Astrocyte (in vitro differentiated cells and primary cell): ENCODE measurements around the gene TTLL9. TPM values are rescaled to one million over a fixed set of nuclear protein-coding genes. Genes with fewer than 3 reads are reported as not detected.

Experiments
- DNase-seq: peaks from one replicate; pipeline ENCODE4 v3.0.0-alpha.2; 2010; ENCODE audit warnings: low read depth
- FAIRE-seq: peaks from 2 replicates; lab custom pipeline; 2011; peaks lifted over from hg19 to GRCh38; lab: Jason Lieb, UNC
- H2AFZ ChIP-seq: 2 replicates; pipeline ENCODE4 v1.6.0; 2012; ENCODE audit warnings: low read depth, low read length, inconsistent platforms
- H3K27ac ChIP-seq: 2 replicates; pipeline ENCODE4 v1.5.1; 2011; ENCODE audit warnings: low read depth, low read length, inconsistent platforms
- H3K27me3 ChIP-seq: 2 replicates; pipeline ENCODE4 v1.6.0; 2011; ENCODE audit warnings: low read length, inconsistent platforms; ENCODE audit not compliant: insufficient read depth
- H3K36me3 ChIP-seq: 2 replicates; pipeline ENCODE4 v1.5.1; 2011; ENCODE audit warnings: low read length, inconsistent platforms; ENCODE audit not compliant: insufficient read depth
- H3K4me1 ChIP-seq: 2 replicates; pipeline ENCODE4 v1.5.1; 2011; ENCODE audit warnings: low read length, inconsistent platforms; ENCODE audit not compliant: insufficient read depth
- H3K4me2 ChIP-seq: 2 replicates; pipeline ENCODE4 v1.6.0; 2012; ENCODE audit warnings: low read length, inconsistent platforms
- H3K4me3 ChIP-seq: 2 replicates; pipeline ENCODE4 v1.5.1; 2011; ENCODE audit warnings: low read depth, mild to moderate bottlenecking, low read length, inconsistent platforms; ENCODE audit not compliant: insufficient read depth
- H3K79me2 ChIP-seq: 2 replicates; pipeline ENCODE4 v1.6.0; 2012; ENCODE audit warnings: mild to moderate bottlenecking, low read length, inconsistent platforms; ENCODE audit not compliant: insufficient read depth
- H3K9ac ChIP-seq: 2 replicates; pipeline ENCODE4 v1.6.0; 2012; ENCODE audit warnings: mild to moderate bottlenecking, low read length, inconsistent platforms
- H3K9me3 ChIP-seq: 2 replicates; pipeline ENCODE4 v1.5.1; 2012; ENCODE audit warnings: low read depth, mild to moderate bottlenecking, low read length, inconsistent platforms; ENCODE audit not compliant: insufficient read depth
- H4K20me1 ChIP-seq: 2 replicates; pipeline ENCODE4 v1.6.0; 2012; ENCODE audit warnings: low read length, inconsistent platforms; ENCODE audit not compliant: insufficient read depth
- H3K27ac Mint-ChIP-seq: one replicate; pipeline ENCODE4 v1.8.0; 2021; ENCODE audit warnings: mild to moderate bottlenecking, mixed read lengths; ENCODE audit not compliant: unreplicated experiment
- H3K27me3 Mint-ChIP-seq: one replicate; pipeline ENCODE4 v1.8.0; 2021; ENCODE audit warnings: low read depth, mixed read lengths; ENCODE audit not compliant: unreplicated experiment
- H3K36me3 Mint-ChIP-seq: one replicate; pipeline ENCODE4 v1.8.0; 2021; ENCODE audit warnings: low read depth, mixed read lengths; ENCODE audit not compliant: unreplicated experiment
- H3K4me1 Mint-ChIP-seq: one replicate; pipeline ENCODE4 v1.8.0; 2021; ENCODE audit warnings: low read depth, mixed read lengths; ENCODE audit not compliant: unreplicated experiment
- H3K4me3 Mint-ChIP-seq: one replicate; pipeline ENCODE4 v1.8.0; 2021; ENCODE audit warnings: mild to moderate bottlenecking, moderate library complexity, mixed read lengths; ENCODE audit not compliant: unreplicated experiment
- H3K9me3 Mint-ChIP-seq: one replicate; pipeline ENCODE4 v1.8.0; 2021; ENCODE audit warnings: mild to moderate bottlenecking, mixed read lengths; ENCODE audit not compliant: unreplicated experiment
- CTCF ChIP-seq: IDR thresholded peaks from 2 replicates; pipeline ENCODE4 v1.5.1; 2011; ENCODE audit warnings: low read depth, mild to moderate bottlenecking, inconsistent platforms, low read length, moderate library complexity; ENCODE audit not compliant: insufficient read depth
- EZH2 ChIP-seq: IDR thresholded peaks from 2 replicates; pipeline ENCODE4 v1.6.1; 2012; ENCODE audit warnings: mild to moderate bottlenecking, low read length, inconsistent platforms; ENCODE audit not compliant: insufficient read depth
- total RNA-seq: library from RNA; stranded (reverse); gene quantifications from 2 replicates; pipeline ENCODE4 v1.2.1, GENCODE V29; 2021

TTLL9 gene
- total RNA-seq, 1 donor from 2014 or later = 0.41 TPM

- Histone ChIP-seq H3K4me2 (no peak overlapping the region), H2AFZ (no peak overlapping the region), H3K4me1 (peaks cover 11% of the 10 kb centered on the region), H3K4me3 (no peak overlapping the region), H3K27ac (no peak overlapping the region), H3K79me2 (peaks cover 28% of the 10 kb centered on the region), H4K20me1 (peaks cover 21% of the 10 kb centered on the region), H3K36me3 (peaks cover under 1% of the 10 kb centered on the region), H3K27me3 (peaks cover 15% of the 10 kb centered on the region), H3K9me3 (no peaks in the 10 kb centered on the region), H3K9ac (no peak overlapping the region)
- DNase-seq = no peak
- TF ChIP-seq CTCF = no peak
- no peak for TF ChIP-seq EZH2
- Mint-ChIP-seq H3K36me3 (peaks cover 3% of the 10 kb centered on the region), H3K27me3 (peaks cover 26% of the 10 kb centered on the region), H3K9me3 (no peaks in the 10 kb centered on the region), H3K4me3 (no peak overlapping the region), H3K27ac (no peak overlapping the region), H3K4me1 (peaks cover 6% of the 10 kb centered on the region)
- FAIRE-seq = no peak
Observed at GRCh38 chr20:31953556-31954148, 83.2 kb downstream of the TTLL9 start.

- Histone ChIP-seq H3K9ac (no peak overlapping the region), H3K36me3 (no peaks in the 10 kb centered on the region), H3K27me3 (peaks cover 17% of the 10 kb centered on the region), H4K20me1 (peaks cover 19% of the 10 kb centered on the region), H2AFZ (no peak overlapping the region), H3K79me2 (peaks cover 23% of the 10 kb centered on the region), H3K4me1 (peaks cover 11% of the 10 kb centered on the region), H3K9me3 (no peaks in the 10 kb centered on the region), H3K4me3 (no peak overlapping the region), H3K4me2 (no peak overlapping the region), H3K27ac (no peak overlapping the region)
- Mint-ChIP-seq H3K9me3 (no peaks in the 10 kb centered on the region), H3K27ac (peak overlapping the region; percentile 1), H3K36me3 (peaks cover 2% of the 10 kb centered on the region), H3K4me1 (peaks cover 6% of the 10 kb centered on the region), H3K27me3 (peaks cover 31% of the 10 kb centered on the region), H3K4me3 (no peak overlapping the region)
- FAIRE-seq = no peak
- no peak for TF ChIP-seq CTCF
- no peak for TF ChIP-seq EZH2
- no peak for DNase-seq
Observed at GRCh38 chr20:31954500-31954899, 84.1 kb downstream of the TTLL9 start.
